HG02970 (cell line): Measurements from ENCODE around the gene GAD1.
A peak's percentile ranks its signal among the peaks of the same experiment; 100 is the strongest.

Experiments
- ATAC-seq: cut with Tn5 transposase; IDR thresholded peaks from one replicate; pipeline ENCODE4 v1.9.1; 2021; ENCODE audit warnings: mild to moderate bottlenecking, moderate library complexity, moderate number of reproducible peaks; ENCODE audit not compliant: unreplicated experiment, low FRiP score

The GAD1 gene

DNA sequence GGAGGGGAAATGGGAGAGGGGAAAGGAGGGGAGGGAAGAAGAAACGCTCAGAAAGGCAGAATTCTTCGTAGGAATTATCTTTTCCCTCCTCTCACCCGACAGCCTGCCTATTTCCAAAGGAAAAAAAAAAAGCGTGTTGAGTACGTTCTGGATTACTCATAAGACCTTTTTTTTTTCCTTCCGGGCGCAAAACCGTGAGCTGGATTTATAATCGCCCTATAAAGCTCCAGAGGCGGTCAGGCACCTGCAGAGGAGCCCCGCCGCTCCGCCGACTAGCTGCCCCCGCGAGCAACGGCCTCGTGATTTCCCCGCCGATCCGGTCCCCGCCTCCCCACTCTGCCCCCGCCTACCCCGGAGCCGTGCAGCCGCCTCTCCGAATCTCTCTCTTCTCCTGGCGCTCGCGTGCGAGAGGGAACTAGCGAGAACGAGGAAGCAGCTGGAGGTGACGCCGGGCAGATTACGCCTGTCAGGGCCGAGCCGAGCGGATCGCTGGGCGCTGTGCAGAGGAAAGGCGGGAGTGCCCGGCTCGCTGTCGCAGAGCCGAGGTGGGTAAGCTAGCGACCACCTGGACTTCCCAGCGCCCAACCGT, at the start of gene GAD1:
Gene GAD1 (plus strand): TSS at position 384 of the 589 bp plus-strand sequence. CDS start 1,705 bp downstream, outside the sequence.
- ATAC-seq = no peak

DNA sequence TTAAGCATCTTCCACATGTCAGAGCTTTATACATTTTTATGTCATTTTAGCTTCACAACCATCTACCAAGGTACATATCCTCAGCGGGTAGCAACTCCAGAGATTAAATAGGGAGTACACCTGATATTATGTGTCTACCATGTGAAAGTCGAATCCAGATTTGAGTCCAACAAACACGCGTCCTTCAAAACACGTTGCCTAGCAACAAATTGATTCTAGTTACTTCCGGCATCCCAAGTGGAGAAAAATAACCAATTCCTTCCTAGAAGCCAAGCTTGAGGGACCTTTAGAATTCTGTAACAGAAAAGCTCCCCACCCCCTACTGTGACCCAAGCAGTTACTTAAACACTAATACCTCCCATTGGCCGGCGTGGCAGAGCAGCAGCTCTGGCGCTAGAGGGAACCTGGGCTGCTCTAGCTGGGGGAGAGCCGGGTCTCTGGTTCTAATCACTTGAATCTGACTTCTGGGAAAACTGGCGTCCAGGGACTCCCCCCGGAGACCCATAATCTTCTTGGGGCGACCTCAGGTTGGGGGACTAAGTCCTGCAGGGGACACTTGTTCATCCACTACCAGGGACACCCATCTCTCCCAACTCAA, 46.6 kb upstream of the GAD1 start, which contains the start of gene ERICH2:
Gene ERICH2 (plus strand): TSS at position 371 of the 598 bp plus-strand sequence. CDS start 304 bp downstream, outside the sequence.
- peak; percentile 45 for ATAC-seq

DNA sequence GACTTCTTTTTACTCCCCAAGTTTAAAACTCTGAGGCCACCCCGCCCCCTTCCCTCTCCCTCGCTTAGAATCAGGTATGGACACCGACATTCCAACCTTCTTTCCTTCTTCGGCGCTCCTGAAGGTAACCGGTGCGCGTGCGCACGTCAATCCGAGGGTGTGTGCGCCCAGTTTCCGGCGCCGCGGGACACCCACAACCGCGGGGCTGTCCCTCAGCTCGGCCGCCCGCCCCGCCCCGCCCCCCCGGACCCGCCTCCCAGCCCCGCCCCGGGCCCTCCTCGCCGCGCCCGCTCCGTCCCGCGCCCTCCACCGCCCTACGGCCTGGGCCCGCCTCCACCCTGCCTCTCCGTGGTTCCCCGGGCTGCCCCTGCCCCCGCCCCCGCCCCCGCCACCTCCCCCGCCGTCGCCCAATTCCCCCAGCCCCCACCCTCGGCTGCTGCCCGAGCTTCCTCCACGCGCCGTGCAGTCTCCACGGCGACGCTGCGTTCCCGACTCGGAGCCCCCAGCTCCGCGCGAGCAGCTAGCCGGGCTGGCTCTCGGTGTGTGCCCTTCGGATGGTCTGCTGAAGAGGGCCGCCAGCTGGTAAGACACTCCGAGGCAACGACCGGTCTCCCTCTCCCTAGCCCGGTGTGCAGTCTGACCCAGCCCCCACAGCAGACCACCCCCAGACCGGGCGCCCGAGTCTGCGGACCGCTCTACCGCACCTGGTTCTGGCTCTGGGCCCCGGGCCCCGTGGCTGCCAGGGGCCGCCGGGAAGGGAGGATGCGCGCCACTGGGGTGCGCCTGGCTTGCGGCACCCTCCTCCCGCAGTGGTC, 45.9 kb upstream of the GAD1 start:
- peak; percentile 63 for ATAC-seq

DNA sequence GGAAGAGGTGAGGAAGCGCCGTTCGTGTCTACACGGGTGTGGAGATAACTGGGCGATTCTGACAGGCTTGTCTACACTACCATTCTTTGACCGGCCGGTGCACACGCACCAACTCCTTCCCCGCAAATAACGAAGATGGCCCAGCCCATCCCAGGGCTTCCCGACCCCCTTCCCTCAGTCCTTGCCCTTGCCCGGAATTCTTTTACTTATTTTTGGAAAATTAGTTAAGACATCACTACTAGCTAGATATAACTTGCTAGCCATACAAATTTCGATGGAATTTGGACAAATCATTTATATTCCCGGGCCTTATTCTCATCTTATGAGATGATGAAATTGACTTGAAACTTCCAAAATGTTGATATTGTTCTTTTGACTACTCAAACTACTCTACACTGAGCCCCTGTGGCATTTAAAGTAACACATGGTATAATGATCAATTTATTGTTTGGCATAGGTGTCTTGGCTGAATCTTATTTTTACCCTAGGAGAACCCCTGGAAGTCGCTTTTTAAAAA, 45.2 kb upstream of the GAD1 start:
- ATAC-seq = no peak

DNA sequence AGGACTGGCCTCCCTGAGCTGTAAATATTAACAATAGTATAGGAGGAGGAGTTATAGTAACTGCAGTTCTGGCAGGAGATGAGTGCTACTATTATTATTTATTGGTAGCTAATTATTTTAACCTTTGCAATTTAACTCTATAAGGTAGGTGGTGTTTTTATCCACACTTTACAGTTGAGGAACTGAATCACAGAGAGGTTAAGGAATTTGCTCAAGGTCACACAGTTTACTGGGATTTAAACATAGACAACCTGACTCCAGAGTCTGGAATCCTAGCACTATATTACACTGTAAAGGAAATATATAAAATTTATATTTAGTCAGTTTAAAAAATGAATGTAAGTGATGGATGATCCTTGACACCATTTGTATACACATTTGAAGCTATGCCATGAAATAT, 44.4 kb upstream of the GAD1 start:
- no peak for ATAC-seq

DNA sequence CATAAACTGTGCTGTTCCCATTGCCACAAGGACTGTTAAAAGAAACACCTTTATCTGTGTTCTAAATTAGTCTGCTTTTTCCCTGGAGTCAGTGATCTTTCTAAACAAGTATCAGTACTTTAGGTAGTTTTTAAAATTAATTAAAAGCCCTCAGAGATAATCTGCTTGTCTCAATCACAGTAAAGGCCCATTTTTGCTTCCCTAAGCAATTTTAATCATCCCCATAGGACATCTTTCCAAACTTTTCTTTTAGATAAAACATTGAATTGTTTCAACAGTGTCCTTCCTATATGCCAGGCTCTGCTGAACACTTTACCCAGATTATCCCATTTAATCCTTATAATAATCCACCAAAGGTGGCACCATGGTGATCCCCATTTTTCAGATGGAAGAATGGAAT, 42.6 kb upstream of the GAD1 start:
- ATAC-seq = no peak

DNA sequence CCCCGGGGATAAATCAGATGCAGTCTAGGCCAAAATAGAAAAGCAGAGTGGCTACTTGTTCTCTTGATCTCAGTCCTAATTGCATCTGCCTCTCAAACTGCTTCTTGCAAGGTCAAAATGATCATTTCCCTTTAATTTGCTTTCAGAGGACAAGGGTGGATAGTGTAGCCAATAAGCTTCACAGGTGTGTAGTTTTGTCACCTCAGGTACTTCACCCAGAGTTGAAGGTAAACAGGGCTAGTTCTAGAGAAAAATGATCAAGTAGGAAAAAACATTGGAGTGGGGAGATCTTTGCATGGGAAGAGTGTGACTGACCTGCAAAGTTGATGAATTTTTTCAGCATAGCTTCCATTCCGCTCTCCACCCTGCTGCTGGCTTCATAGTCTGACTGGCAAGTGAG, 37.8 kb upstream of the GAD1 start:
- ATAC-seq = no peak

DNA sequence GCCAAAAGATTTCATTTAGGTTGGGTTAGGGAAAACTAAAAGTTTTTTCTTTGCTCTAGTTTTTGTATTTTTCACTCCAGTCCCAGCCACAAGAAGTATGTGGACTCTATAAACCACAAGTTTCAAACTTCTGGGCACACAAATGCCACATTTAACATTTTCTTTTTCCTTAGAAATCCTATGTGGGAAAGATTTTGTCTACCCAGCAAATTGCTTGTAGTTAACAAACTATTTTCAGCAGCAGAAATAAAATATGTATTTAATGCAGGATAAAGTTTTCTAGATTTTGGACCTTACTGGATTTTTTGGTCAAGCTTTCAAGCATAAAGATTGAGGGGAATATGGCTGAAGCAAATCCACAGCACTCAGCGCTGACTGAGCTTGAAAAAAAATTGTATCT, 37.4 kb upstream of the GAD1 start:
- ATAC-seq = no peak

DNA sequence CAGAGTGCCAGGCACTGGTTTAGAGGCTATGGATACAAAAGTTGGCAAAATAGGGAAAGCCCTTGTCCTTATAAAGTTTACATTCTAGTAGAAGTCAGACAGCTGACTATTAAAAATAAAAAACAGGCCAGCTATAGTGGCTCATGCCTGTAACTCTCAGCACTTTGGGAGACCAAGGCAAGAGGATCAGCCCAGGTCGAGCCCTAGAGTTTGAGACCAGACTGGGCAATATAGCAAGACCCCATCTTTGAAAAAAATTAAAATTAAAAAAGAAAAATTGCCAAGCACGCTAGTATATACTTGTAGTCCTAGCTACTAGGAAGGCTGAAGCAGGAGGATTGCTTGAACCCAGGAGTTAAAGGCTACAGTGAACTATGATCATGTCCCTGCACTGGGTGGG, 34.0 kb upstream of the GAD1 start:
- ATAC-seq = no peak

DNA sequence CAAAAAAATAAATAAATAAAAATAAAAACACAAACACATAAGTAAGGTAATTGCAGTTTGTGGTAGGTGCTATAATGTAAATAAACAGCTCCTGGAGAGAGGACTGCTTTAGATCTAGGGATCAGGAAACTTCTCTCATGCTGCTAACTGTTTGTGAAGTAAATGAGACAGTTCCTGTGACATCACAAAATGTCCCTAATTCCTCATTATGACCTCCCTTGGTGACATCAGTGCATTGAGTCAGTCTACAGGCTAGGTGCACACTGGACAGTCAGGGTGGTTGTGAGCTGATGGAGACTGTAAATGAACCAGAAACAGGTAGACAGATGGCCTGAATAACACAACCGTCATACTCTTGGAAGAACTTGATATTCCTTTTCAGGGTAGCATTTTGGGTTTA, 33.1 kb upstream of the GAD1 start:
- no peak for ATAC-seq

DNA sequence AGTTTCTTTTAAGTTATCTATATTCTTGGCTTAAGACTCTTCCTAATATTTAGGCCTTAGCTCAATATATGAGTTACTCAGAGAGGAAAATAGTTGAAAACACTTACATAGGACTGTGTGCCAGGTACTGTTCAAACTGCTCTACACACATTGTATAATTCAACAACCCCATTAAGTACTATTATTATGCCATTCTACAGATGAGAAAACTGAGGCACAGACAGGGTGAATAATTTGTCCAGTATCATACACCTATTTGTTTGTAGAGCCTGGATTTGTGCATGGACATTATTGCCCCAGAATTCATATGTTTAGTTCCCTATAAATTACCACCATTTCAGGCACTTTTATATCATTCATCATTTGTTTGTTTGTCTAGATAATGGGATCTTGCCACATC, 17.7 kb upstream of the GAD1 start:
- no peak for ATAC-seq

DNA sequence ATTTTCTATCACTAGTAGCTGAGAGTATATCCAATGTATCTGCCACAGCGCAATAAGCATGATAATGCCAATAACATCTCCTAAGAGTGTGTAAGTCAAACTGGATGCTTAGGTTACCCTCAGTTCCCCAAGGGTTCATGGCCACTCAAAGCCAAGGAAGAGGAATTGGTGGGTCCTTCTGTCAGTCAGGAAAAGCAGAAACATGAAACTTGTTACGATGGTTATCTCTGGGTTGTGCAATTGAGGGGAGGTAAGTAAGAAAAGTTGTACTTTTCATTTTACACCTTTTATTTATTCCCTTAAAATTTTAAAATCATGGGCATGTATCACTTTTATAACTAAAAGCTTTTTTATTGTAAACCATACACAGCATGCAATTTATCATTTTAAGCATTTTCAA, 10.1 kb upstream of the GAD1 start:
- ATAC-seq = no peak

DNA sequence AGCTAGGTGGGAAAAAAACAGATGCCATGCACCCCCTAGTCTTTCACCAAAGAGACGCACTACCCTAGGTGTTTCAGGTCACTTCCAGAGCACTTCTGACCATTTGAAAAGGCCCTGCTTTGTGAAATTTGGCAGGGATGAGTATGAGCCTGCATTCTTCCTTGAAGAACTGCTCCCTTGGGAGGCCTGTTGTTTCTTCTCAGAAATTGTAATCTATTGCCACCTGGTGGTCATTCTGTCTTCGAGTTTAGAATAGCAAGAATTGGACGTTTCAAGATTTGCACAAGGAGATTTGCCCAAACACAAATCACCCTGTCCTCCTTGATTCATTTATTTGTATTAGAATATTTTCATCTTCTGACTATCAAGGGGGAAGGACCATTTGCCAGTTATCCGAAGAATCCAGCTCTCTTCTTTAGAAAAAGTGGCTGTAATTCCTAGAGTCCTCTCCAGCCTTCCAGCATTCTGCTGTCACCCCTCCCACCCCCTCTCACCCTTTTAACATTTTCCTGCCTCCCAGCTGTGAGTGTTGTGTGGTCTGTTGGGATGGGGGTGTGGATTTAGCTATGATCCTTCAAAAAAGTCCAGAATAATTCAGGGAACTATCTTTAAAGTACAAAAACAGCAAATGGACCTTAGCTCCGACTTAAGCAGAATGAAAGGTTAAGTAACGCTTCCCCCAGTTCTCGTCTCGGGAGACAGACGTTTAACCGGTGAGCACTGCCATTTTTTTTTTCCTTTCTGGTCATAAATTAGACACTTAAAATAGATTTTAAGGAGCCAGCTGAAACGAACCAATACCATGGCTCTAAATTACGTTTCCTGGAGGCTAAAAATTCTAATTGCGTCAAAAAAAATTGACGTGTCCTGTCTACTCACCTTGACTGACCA, 3.7 kb upstream of the GAD1 start:
- no peak for ATAC-seq

DNA sequence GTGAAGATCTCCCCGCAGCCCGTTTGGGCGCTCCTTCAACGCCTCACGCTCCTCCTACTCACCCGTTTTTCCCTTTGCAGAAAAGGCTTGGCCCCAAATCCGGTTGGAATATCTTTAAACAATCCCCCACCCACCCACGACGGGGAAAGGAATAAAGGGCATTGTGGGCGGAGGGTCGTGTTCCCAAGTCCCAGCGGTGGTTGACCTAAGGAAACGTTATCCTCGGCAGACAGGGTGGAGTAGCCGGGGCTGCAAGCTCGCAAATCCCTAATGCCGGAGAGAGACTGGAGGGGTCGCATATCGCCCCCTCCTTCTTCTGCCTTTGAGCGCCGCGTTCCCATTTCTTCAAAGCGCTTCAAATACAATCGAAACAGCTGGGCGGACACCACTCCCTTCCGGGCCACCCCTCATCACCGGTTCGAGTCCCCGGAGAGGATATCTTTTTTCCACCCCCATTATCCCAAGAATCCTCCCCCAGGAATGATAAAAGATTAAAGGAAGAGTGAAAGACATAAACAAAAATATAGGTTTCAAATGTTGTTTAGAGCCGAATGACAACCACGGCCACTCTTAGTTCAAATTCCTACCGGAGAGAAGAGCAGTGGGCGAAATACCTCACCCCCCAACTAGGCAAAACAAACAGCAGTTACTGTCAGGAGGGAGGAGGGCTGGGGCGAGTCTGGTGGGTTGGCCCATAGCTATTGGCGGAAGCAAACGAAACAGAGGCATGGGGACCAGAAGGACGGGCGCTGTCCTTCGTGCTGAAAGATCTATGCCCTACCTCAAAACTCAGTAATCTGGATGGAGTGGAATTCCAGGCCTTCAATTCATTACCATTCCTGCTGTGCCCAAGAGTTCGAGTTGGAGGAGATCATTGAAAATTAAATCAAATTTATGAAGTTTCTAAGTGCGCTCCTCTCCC, 2.8 kb upstream of the GAD1 start:
- no peak for ATAC-seq

DNA sequence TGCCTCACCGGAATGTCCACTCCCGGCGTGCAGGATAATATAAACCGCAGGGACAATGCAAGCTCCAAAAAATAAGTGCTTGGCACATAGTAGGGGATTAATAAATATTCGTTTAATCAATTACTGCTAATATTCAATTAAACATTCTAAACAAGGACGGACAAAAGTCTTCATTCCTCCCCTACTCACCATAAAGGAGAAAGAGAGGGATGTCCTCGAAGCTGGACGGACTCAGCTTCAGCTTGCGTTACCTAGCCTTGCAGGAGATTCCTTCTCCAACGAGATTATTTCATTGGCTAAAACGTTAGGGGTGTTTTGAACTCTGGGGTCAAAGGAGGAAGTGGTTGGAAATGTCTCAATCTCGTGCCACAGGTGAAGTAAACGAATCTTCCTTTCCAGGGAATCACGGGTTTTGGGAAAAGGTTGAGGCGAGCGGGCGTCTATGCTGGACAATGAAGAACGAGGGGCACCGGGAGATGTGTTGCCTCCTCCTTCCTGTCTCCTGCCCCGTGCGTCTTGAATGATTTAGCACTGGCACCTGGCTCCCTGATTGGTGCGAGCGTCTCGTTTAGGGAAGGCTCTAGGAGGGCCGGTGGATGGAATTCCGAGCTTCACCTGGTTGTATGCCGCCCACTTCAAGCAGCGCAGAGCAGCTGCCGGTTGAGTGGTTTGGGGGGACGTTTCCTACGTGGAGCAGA, 2.0 kb upstream of the GAD1 start:
- no peak for ATAC-seq

DNA sequence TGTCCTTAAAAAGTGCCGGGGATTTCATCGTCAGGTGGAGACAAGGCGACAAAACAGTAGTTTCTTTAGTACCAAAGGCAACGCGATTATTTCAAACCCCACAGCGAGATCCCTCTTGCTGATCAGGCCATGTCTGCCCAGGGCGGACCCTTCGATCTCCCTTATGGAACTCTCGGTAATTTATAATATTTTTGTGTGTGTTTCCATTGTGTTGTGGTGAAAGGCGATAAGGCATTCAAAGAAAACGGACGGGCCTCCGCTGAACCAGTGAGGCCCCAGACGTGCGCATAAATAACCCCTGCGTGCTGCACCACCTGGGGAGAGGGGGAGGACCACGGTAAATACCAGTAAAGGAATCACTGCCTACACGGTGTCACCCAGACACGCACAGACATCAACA, 1.4 kb upstream of the GAD1 start:
- no peak for ATAC-seq

DNA sequence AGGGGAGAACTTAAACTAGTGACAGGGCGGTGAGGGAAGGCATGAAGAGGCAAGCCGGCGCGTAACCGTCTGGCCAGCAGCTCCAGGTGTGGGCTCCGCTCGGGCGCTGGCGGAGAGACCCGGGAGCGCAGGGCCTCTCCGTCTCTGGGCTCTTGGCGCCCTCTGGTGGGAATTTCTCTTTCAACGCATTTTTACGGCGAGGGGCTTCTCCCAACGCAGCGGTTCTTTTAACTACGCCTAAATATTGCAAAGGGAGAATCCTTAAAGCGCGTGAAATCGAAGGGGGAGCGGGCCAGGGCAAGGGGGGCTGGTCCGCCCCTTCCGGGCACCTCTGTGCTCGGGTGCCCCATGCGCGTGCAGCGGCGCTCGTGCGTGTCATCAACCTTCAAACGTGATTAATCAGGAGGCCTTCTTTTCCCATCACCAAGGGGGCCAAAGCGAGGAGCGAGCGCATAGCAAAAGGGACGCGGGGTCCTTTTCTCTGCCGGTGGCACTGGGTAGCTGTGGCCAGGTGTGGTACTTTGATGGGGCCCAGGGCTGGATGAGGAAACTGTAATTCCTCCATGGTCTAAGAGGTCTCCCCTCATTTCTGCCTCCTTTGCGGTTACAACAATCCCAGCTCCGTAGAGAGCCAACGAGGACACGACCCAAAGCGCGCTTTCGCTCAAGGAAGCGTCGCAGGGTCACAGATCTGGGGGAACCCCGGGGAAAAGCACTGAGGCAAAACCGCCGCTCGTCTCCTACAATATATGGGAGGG, 762 bp upstream of the GAD1 start:
- no peak for ATAC-seq
